Endothelial cell of hepatic sinusoid (primary cell): ENCODE results near the gene NCAPH2.
"Not testable (repeated sequence)": the region's sequence is repeated elsewhere in the genome, so short reads cannot be mapped to it uniquely, and the experiment has no call there.

Experiments used
- in situ Hi-C: cut with HindIII; loops from 2 replicates; pipeline ENCODE4 v1.10.0; 2017; ENCODE audit warnings: low sequenced_read_pairs

NCAPH2 gene

GRCh38 chr22:50528682-50529415 is 20.8 kb downstream of the NCAPH2 start:
- in situ Hi-C loops = no loop called here

- in situ Hi-C loops = no loop called here
Measured at GRCh38 chr22:50529416-50529896, 21.4 kb downstream of the NCAPH2 start.

- in situ Hi-C loops = no loop called here
Measured at GRCh38 chr22:50529897-50530579, 22.0 kb downstream of the NCAPH2 start, which contains the start of gene TYMP. TSS of gene TYMP (minus strand) at chr22:50530012. CDS start at chr22:50529709, 303 bp downstream.

GRCh38 chr22:50530580-50530876 is 22.5 kb downstream of the NCAPH2 start:
- in situ Hi-C loops = no loop called here

- in situ Hi-C loops = no loop called here
Measured at GRCh38 chr22:50530877-50531545, 23.0 kb downstream of the NCAPH2 start.

GRCh38 chr22:50531546-50531961 is 23.5 kb downstream of the NCAPH2 start:
- in situ Hi-C loops = no loop called here

GRCh38 chr22:50531962-50532674 is 24.1 kb downstream of the NCAPH2 start:
- in situ Hi-C loops = no loop called here

GRCh38 chr22:50532824-50533796 is 25.1 kb downstream of the NCAPH2 start:
- in situ Hi-C loops = no loop called here

- in situ Hi-C loops = not testable (repeated sequence)
Measured at GRCh38 chr22:50533856-50534711, 26.1 kb downstream of the NCAPH2 start.

- in situ Hi-C loops = no loop called here
Measured at GRCh38 chr22:50535113-50535512, 27.1 kb downstream of the NCAPH2 start.

GRCh38 chr22:50536226-50536625 is 28.2 kb downstream of the NCAPH2 start:
- in situ Hi-C loops = no loop called here

GRCh38 chr22:50537765-50538164 is 29.7 kb downstream of the NCAPH2 start:
- in situ Hi-C loops = no loop called here

- in situ Hi-C loops = no loop called here
Measured at GRCh38 chr22:50540381-50540780, 32.4 kb downstream of the NCAPH2 start.

GRCh38 chr22:50541667-50542026 is 33.6 kb downstream of the NCAPH2 start:
- in situ Hi-C loops = not testable (repeated sequence)

- in situ Hi-C loops = no loop called here
Measured at GRCh38 chr22:50542416-50542927, 34.4 kb downstream of the NCAPH2 start.

GRCh38 chr22:50544078-50544745 is 36.2 kb downstream of the NCAPH2 start:
- in situ Hi-C loops = no loop called here

GRCh38 chr22:50544746-50545253 is 36.8 kb downstream of the NCAPH2 start:
- in situ Hi-C loops = no loop called here
